ENCODE measurements around the gene INMT. TPM values are rescaled to one million over a fixed set of nuclear protein-coding genes. Genes with fewer than 3 reads are reported as not detected.
A peak's percentile ranks its signal among the peaks of the same experiment; 100 is the strongest.

Gene INMT
- total and polyA plus RNA-seq, 2 of the 13 experiments (the other 11 are each of a cell fraction or from before 2014, with no cell fraction given), result not detected

- TF ChIP-seq AFF4 (CRISPR knock-in tag; IDR thresholded peaks at IDR 0.05), result no peak
- peak; percentile 72 for TF ChIP-seq ZNF770 (CRISPR knock-in tag; IDR thresholded peaks at IDR 0.05)
- TF ChIP-seq ZIK1 (CRISPR knock-in tag; IDR thresholded peaks at IDR 0.05; ENCODE audit: borderline replicate concordance, low read depth), result no peak
- TF ChIP-seq ZNF235 (CRISPR knock-in tag; IDR thresholded peaks at IDR 0.05; ENCODE audit: borderline replicate concordance), result no peak
- no peak for TF ChIP-seq ZNF562 (CRISPR knock-in tag; IDR thresholded peaks at IDR 0.05; ENCODE audit: borderline replicate concordance)
- TF ChIP-seq ZNF605 (CRISPR knock-in tag; IDR thresholded peaks at IDR 0.05), result no peak
- no peak for TF ChIP-seq DBP (CRISPR knock-in tag; IDR thresholded peaks at IDR 0.05; ENCODE audit: not compliant biosample characterization)
- TF ChIP-seq ZNF121 (CRISPR knock-in tag; IDR thresholded peaks at IDR 0.05), result no peak
- no peak for TF ChIP-seq CCDC6 (CRISPR knock-in tag; IDR thresholded peaks at IDR 0.05)
- TF ChIP-seq ISL2 (CRISPR knock-in tag; IDR thresholded peaks at IDR 0.05), result no peak
- no peak for TF ChIP-seq ZNF281 (CRISPR knock-in tag; IDR thresholded peaks at IDR 0.05; ENCODE audit: borderline replicate concordance)
- TF ChIP-seq HNF4A (CRISPR knock-in tag; IDR thresholded peaks at IDR 0.05), result peak; percentile 24; the same call in 1 of the 2 replicates
These were observed 968 bp upstream of the INMT start (continued) for GRCh38 chr7:30750683-30751650.
